ENCODE data around the gene BAD.
"Not testable (repeated sequence)": the region's sequence is repeated elsewhere in the genome, so short reads cannot be mapped to it uniquely, and the experiment has no call there.

BAD gene

GRCh38 chr11:64259533-64260067 is 24.9 kb downstream of the BAD start:
- DNase-seq (ENCODE audit: low read depth in 3 of 3), result no peak

- no peak for DNase-seq (ENCODE audit: low read depth in 3 of 3)
These were observed 25.4 kb downstream of the BAD start for GRCh38 chr11:64258946-64259532.

- DNase-seq (ENCODE audit: low read depth in 3 of 3), result no peak
These were observed 26.1 kb downstream of the BAD start for GRCh38 chr11:64258356-64258755.

GRCh38 chr11:64256300-64256699 is 28.2 kb downstream of the BAD start:
- no peak for DNase-seq (ENCODE audit: low read depth in 3 of 3)

GRCh38 chr11:64255135-64256128 is 29.0 kb downstream of the BAD start:
- no peak for DNase-seq (ENCODE audit: low read depth in 3 of 3)

GRCh38 chr11:64254326-64254725 is 30.1 kb downstream of the BAD start:
- DNase-seq (ENCODE audit: low read depth in 3 of 3), result no peak

- DNase-seq (ENCODE audit: low read depth in 3 of 3), result no peak
These were observed 31.0 kb downstream of the BAD start for GRCh38 chr11:64253481-64253880.

GRCh38 chr11:64253043-64253442 is 31.4 kb downstream of the BAD start:
- no peak for DNase-seq (ENCODE audit: low read depth in 3 of 3)

- no peak for DNase-seq (ENCODE audit: low read depth in 3 of 3)
These were observed 32.2 kb downstream of the BAD start for GRCh38 chr11:64252003-64252872.

- no peak for DNase-seq (ENCODE audit: low read depth in 3 of 3)
These were observed 32.8 kb downstream of the BAD start for GRCh38 chr11:64251753-64252002.

GRCh38 chr11:64251016-64251752 is 33.3 kb downstream of the BAD start, which contains the start of gene PLCB3:
TSS of gene PLCB3 (plus strand) at chr11:64251530. CDS start at chr11:64251650, 120 bp downstream.
- DNase-seq (ENCODE audit: low read depth in 3 of 3), result peak in 1 of 3 donors; percentile 54

GRCh38 chr11:64250415-64251015 is 34.0 kb downstream of the BAD start:
- DNase-seq (ENCODE audit: low read depth in 3 of 3), result no peak

GRCh38 chr11:64249563-64250414 is 34.7 kb downstream of the BAD start:
- DNase-seq (ENCODE audit: low read depth in 3 of 3), result no peak

GRCh38 chr11:64249038-64249437 is 35.4 kb downstream of the BAD start:
- DNase-seq (ENCODE audit: low read depth in 3 of 3), result no peak

GRCh38 chr11:64248578-64248977 is 35.9 kb downstream of the BAD start:
- no peak for DNase-seq (ENCODE audit: low read depth in 3 of 3)

GRCh38 chr11:64247729-64248531 is 36.5 kb downstream of the BAD start:
- no peak for DNase-seq (ENCODE audit: low read depth in 3 of 3)

- peak; percentile 59 to 85 (median 60) for DNase-seq (ENCODE audit: low read depth in 3 of 3)
These were observed 37.4 kb downstream of the BAD start, which contains the start of gene PPP1R14B for GRCh38 chr11:64246871-64247728. TSS of gene PPP1R14B (minus strand) at chr11:64246943. CDS start at chr11:64246673, 270 bp downstream.

- not testable (repeated sequence) for DNase-seq (ENCODE audit: low read depth in 3 of 3)
These were observed 37.9 kb downstream of the BAD start for GRCh38 chr11:64246621-64246870.
